GM21360 (cell line): Measurements from ENCODE around the gene DVL2.
A peak's percentile ranks its signal among the peaks of the same experiment; 100 is the strongest.
"Not testable (repeated sequence)": the region's sequence is repeated elsewhere in the genome, so short reads cannot be mapped to it uniquely, and the experiment has no call there.

ENCODE experiments used
- ATAC-seq: cut with Tn5 transposase; IDR thresholded peaks from one replicate; pipeline ENCODE4 v1.9.1; 2021; ENCODE audit warnings: mild to moderate bottlenecking, moderate library complexity; ENCODE audit not compliant: unreplicated experiment

The DVL2 gene

GRCh38 chr17:7256766-7257456, 22.6 kb upstream of the DVL2 start:
- no peak for ATAC-seq

- ATAC-seq: no peak
Measured at GRCh38 chr17:7254511-7254910, 20.2 kb upstream of the DVL2 start.

- no peak for ATAC-seq
Measured at GRCh38 chr17:7253082-7253481, 18.8 kb upstream of the DVL2 start.

DNA sequence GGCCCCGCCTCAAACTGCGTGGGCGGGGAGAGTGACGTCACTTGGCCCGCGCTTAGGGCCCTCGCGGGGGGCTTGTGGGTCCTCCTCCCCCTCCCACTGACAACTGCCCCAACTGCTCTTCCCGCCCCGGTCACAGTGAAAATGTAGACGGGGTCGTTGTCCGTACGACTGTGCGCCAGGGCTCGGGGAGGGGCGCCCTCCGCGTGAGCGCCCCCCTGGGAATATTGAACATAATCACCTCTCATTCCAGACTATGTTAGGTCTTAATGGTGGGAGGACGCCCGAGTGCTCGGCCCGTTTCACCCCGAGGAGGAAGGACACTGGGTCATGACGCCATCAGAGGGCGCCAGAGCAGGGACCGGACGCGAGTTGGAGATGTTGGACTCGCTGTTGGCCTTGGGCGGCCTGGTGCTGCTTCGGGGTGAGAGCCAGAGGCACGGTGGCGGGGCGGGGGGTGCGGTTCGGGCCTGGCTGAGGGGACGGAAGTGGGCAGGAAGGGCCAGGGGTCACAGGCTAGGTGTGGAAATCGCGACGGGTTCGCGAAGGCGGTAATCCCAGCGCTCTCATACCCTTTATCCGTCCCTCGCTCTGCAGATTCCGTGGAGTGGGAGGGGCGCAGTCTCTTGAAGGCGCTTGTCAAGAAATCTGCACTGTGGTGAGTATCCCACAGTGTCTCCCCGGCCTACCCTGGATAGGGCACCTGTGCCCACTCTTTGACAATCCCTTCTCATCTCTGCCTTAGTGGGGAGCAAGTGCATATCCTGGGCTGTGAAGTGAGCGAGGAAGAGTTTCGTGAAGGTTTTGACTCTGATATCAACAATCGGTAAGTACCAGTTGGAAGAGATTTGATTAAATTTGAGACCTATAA, 18.1 kb upstream of the DVL2 start, which contains the start of gene ELP5:
TSS of gene ELP5 (plus strand) at position 40 of the 868 bp plus-strand sequence. CDS start at position 376, 336 bp downstream.
- peak; percentile 43 for ATAC-seq

GRCh38 chr17:7251661-7252175, 17.4 kb upstream of the DVL2 start, which contains the start of gene CTDNEP1:
TSS of gene CTDNEP1 (minus strand) at chr17:7251734. CDS start at chr17:7251296, 438 bp downstream.
- ATAC-seq: peak; percentile 79

DNA sequence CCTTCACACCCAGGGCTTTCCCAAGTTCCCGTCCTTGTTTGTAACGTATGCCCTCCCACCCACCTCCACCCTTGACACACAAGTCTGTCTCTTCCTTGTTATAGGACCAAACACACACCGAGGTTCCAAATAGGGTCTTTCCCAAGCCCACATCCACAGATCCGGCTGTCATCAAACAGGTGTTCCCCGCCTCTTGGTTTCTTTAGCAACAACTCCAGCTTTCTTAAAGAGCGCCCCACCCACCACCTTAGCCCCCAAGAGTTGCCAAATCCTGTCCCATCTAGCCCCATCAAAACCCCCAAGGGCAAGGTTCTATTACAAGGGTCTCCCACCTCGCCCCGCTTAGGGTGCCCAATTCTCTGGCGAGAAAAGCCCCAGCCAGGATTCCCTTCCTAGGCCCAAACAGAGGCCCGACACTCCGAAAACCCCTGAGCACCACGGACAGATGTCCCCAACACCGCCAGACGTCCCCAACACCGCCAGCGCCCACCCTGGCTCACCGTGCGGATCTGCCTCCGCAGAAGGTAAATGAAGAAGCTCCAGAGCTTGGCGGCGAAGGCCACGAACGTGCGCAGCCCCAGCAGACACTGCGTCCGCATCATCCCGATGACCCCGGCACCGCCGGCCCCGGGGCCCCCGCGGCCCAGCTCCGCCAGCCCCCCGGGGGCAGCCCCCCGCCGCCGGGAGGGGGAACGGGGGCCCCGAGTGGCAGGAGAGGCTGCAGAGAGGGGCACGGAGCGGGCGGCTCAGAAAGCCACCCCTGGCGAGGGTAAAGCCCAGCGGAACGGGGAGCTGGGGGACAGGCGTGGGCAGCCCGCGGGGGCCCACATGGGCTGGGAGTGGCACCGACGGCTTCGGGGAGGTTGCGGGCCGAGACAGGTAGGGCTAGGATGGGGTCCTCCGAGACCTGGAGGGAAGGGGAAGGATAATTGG, 16.6 kb upstream of the DVL2 start:
- ATAC-seq: no peak

DNA sequence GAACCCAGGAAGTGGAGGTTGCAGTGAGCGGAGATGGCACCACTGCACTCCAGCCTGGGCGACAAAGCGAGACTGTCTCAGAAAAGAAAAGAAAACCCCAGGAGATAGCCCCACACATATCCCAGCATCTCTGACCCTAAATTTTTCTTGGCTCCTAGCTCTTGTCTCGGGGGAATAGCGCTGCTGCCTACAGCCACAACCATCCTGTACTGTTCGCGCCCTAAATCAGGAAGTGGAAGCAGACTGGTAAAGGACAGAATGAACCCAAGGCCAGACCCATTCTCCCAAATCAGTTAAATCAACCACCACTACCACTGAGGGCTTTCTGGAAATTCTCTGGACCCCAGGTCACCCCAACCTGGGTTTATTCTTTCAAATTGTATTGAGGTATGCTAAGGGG, 15.5 kb upstream of the DVL2 start:
- no peak for ATAC-seq

DNA sequence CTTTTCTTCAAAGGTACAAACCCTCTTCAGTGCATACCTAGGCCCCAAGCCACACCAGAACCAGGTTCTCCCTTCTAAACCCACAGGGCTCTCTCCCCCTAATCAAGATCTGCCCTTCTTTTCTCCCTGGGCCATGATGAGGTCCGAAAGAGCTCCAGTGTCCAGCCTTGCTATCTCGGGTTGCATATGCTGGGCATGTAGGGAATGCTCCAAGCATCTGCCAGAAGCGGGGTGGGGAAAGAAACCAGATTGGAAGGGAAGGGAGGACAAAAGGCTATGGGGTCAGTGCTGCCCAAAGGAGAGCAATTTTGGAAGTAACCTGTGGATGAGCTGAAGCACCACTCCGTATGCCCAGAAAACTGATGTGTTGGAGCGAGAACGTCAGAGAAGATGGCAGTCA, 14.9 kb upstream of the DVL2 start:
- ATAC-seq: no peak

- ATAC-seq: no peak
Measured at GRCh38 chr17:7248796-7249195, 14.5 kb upstream of the DVL2 start.

DNA sequence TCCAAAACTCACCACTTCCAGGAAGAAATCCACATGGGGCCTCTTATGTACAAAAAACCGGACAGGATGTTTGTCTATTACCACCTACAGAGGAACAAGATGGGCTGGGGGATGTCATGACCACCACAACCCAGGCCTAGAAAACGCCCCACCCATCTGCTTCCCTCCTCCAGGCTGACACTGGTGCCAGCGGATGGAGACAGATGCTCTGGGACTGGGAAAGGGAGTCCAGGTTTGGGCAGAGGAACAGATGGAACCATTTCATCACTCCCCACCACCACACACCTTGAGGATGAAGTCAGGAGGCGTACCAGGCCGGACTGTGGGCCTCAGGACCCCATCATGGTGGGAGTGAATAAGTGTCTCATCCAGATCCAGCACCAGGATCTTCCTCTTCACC, 12.5 kb upstream of the DVL2 start:
- ATAC-seq: no peak

- ATAC-seq: not testable (repeated sequence)
Measured at GRCh38 chr17:7243838-7244237, 9.5 kb upstream of the DVL2 start.

- ATAC-seq: no peak
Measured at GRCh38 chr17:7243453-7243729, 9.1 kb upstream of the DVL2 start.

GRCh38 chr17:7242717-7243452, 8.6 kb upstream of the DVL2 start:
- peak; percentile 46 for ATAC-seq

GRCh38 chr17:7241783-7242716, 7.7 kb upstream of the DVL2 start, which contains the start of gene GABARAP:
TSS of gene GABARAP (minus strand) at chr17:7242449. CDS start at chr17:7242330, 119 bp downstream.
- ATAC-seq: peak; percentile 25

DNA sequence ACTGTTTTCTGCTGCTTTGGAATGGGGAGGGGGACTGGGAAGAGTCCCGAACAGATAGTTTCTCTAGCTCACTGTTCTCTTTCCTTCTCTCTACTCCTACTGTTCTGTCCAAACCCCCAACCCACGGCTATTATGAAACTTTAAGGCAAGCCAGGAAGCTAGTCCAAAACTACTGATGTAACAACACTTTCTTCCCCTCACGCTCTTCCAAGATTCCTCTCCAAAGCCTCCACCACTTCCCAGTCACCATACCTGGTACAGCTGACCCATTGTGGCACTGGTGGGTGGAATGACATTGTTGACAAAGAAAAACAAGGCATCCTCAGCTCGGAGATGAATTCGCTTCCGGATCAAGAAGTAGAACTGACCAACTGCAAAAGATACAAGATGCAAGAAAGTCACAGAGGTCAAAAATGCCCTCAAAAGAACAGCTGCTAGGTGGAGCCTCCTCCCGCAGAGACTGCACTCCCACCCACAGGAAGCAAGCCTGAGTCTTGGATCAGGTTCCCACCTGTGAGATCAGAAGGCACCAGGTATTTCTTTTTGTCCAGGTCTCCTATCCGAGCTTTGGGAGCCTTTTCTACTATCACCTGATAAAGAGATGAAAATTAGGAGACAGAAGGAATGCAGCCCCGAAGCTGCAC, 6.9 kb upstream of the DVL2 start:
- ATAC-seq: no peak

DNA sequence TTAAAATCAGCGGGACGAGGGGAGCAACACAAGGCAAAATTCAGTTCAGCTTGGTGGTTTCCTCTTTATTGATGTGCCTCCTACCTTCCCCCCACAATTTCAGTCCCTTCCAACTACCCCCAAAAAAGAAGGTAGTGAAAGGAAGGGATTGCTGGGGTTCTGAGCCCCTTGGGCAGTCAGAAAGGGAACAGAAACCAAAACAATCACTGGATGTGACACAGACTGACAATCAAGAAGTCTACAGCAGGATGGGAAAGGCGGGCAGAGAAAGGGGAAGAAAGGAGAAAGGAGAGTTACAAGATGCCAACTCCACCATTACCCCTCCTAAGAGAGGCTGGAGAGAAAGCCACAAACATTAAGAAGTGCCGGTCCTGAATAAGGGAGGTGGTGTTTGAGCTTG, 6.1 kb upstream of the DVL2 start:
- no peak for ATAC-seq

DNA sequence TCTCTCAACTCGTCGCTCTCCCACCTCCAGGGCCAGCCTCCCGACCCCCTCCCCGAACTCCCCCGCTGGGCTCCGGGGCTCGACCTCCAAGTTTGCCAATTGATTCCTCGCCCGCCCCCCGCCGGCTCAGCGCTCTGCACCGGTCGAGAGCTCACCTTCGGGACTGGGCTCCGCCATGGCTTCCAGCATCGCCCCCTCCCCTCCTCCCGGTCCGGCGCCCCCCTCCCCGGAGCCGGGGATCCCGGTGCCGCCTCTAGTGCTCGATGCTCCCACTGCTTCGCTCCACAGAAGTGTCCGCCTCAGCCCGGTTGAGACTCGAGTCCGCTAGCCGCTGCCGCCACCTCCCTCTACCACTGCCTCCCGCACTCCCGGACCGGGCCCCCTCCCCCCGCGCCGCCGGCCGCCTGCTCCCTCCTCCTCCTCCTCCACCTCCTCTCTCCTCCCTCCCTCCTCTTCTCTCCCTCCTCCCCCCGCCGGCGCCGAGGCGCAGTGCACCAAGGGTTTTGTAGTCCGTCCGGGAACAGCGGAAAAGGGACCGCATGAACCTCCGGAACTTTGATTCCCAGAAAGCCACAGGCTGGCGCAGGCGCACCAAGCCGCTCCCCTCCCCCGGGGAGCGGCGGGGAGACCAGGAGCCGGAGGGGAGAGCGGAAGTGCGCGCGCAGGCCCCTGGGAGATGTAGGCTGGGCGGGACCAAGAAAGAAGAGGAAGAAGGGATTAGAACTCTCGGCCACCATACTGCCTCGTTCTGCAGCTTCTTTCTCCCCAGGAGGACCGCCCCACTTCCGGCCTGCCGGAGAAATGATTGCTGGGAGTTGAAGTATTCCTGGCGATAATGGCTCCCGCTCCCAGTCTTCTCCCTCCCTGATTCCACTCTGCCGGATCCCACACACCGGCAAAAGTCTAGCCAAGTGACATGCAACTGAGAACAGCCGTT, 5.0 kb upstream of the DVL2 start, which contains the start of gene PHF23:
TSS of gene PHF23 (minus strand) at position 367 of the 937 bp plus-strand sequence. CDS start at position 189, 178 bp downstream.
- peak; percentile 36 for ATAC-seq
